Measurements from ENCODE around the gene AHCYL1. TPM values are rescaled to one million over a fixed set of nuclear protein-coding genes. Genes with fewer than 3 reads are reported as not detected.

Gene AHCYL1
- total RNA-seq, 1 experiment from 2014 or later, result 89.6 TPM

GRCh38 chr1:110040548-110040947, 56.0 kb downstream of the AHCYL1 start:
- ChIA-PET POLR2A (ENCODE audit: low non-redundant PET) (no interaction called here), CTCF (no interaction called here)
- Histone ChIP-seq H3K9me3 (ENCODE audit: low read depth, low read length, poor library complexity, severe bottlenecking) (no peaks in the 10 kb centered on the region), H3K27ac (ENCODE audit: low read depth, low read length, poor library complexity, severe bottlenecking) (no peak overlapping the region), H3K4me1 (ENCODE audit: insufficient read depth, low read length, poor library complexity, severe bottlenecking) (peaks cover 5% of the 10 kb centered on the region), H3K36me3 (ENCODE audit: insufficient read depth, low read length, poor library complexity, severe bottlenecking) (peaks cover 76% of the 10 kb centered on the region), H3K27me3 (replicated peaks; ENCODE audit: insufficient read depth, low read depth, low read length, poor library complexity) (no peaks in the 10 kb centered on the region), H3K4me3 (ENCODE audit: low read depth, low read length, poor library complexity, severe bottlenecking) (no peak overlapping the region)
- TF ChIP-seq, protein P1, sequence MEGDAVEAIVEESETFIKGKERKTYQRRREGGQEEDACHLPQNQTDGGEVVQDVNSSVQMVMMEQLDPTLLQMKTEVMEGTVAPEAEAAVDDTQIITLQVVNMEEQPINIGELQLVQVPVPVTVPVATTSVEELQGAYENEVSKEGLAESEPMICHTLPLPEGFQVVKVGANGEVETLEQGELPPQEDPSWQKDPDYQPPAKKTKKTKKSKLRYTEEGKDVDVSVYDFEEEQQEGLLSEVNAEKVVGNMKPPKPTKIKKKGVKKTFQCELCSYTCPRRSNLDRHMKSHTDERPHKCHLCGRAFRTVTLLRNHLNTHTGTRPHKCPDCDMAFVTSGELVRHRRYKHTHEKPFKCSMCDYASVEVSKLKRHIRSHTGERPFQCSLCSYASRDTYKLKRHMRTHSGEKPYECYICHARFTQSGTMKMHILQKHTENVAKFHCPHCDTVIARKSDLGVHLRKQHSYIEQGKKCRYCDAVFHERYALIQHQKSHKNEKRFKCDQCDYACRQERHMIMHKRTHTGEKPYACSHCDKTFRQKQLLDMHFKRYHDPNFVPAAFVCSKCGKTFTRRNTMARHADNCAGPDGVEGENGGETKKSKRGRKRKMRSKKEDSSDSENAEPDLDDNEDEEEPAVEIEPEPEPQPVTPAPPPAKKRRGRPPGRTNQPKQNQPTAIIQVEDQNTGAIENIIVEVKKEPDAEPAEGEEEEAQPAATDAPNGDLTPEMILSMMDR (conservative IDR thresholded peaks at IDR 0.05; ENCODE audit: low read depth, low read length), result no peak
- TF ChIP-seq EZH2 (IDR thresholded peaks at IDR 0.05; ENCODE audit: borderline replicate concordance, low read depth, low read length, poor library complexity, severe bottlenecking), result no peak
- intact Hi-C loops (cut with micrococcal nuclease; ENCODE audit: unreplicated experiment), result no loop called here
- no TSS peak for BruUV-seq (replicated peaks)
- no peak for DNase-seq (ENCODE audit: low spot score)

GRCh38 chr1:110043016-110043415, 58.5 kb downstream of the AHCYL1 start:
- H3K9me3 ChIP-seq (ENCODE audit: low read depth, low read length, poor library complexity, severe bottlenecking), result no peaks in the 10 kb centered on the region
- POLR2A ChIA-PET (ENCODE audit: low non-redundant PET), result no interaction called here

DNA sequence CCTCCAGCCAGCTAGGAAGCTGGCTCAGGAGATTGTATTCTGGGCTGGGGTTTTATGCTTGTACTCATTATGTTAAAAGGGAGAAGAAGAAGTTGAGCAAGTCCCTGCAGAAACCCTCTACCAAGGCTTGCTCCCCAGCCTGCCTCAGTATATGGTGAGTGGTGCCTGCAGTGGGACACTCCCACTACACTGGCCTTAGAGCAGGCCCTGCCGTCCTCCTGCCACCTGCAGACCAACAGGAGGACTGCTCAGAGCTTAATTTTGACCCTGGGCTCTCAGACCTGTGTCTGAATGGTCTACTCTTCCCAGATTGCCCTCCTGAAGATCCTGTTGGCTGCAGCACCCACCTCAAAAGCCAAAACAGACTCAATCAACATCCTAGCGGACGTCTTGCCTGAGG, 62.9 kb downstream of the AHCYL1 start:
- ChIA-PET POLR2A (ENCODE audit: low non-redundant PET) (no interaction called here), CTCF (no interaction called here)
- Histone ChIP-seq H3K9me3 (ENCODE audit: low read depth, low read length, poor library complexity, severe bottlenecking) (no peaks in the 10 kb centered on the region), H3K27me3 (replicated peaks; ENCODE audit: insufficient read depth, low read depth, low read length, poor library complexity) (no peaks in the 10 kb centered on the region), H3K4me1 (ENCODE audit: insufficient read depth, low read length, poor library complexity, severe bottlenecking) (no peaks in the 10 kb centered on the region), H3K4me3 (ENCODE audit: low read depth, low read length, poor library complexity, severe bottlenecking) (no peak overlapping the region), H3K27ac (ENCODE audit: low read depth, low read length, poor library complexity, severe bottlenecking) (no peak overlapping the region), H3K36me3 (ENCODE audit: insufficient read depth, low read length, poor library complexity, severe bottlenecking) (peaks cover 80% of the 10 kb centered on the region)
- BruUV-seq (replicated peaks), result no TSS peak
- DNase-seq (ENCODE audit: low spot score), result no peak
- TF ChIP-seq EZH2 (IDR thresholded peaks at IDR 0.05; ENCODE audit: borderline replicate concordance, low read depth, low read length, poor library complexity, severe bottlenecking), result no peak
- TF ChIP-seq, protein P1 (conservative IDR thresholded peaks at IDR 0.05; ENCODE audit: low read depth, low read length), result no peak
- intact Hi-C loops (cut with micrococcal nuclease; ENCODE audit: unreplicated experiment), result no loop called here

More at GRCh38 chr1:110043016-110043415, 58.5 kb downstream of the AHCYL1 start:
- no peak overlapping the region for H3K4me3 ChIP-seq (ENCODE audit: low read depth, low read length, poor library complexity, severe bottlenecking)
- CTCF ChIA-PET, result no interaction called here
- H3K27ac ChIP-seq (ENCODE audit: low read depth, low read length, poor library complexity, severe bottlenecking), result no peak overlapping the region
- peaks cover 97% of the 10 kb centered on the region for H3K36me3 ChIP-seq (ENCODE audit: insufficient read depth, low read length, poor library complexity, severe bottlenecking)
- DNase-seq (ENCODE audit: low spot score), result no peak
- H3K27me3 ChIP-seq (replicated peaks; ENCODE audit: insufficient read depth, low read depth, low read length, poor library complexity), result no peaks in the 10 kb centered on the region
- no TSS peak for BruUV-seq (replicated peaks)
- intact Hi-C loops (cut with micrococcal nuclease; ENCODE audit: unreplicated experiment), result no loop called here
- TF ChIP-seq, protein P1 (conservative IDR thresholded peaks at IDR 0.05; ENCODE audit: low read depth, low read length), result no peak
- no peak for TF ChIP-seq EZH2 (IDR thresholded peaks at IDR 0.05; ENCODE audit: borderline replicate concordance, low read depth, low read length, poor library complexity, severe bottlenecking)
- H3K4me1 ChIP-seq (ENCODE audit: insufficient read depth, low read length, poor library complexity, severe bottlenecking), result no peaks in the 10 kb centered on the region

Data from A673 (cell line).